IgD-negative memory B cell (primary cell): ENCODE results near the gene PLCB4. TPM values are rescaled to one million over a fixed set of nuclear protein-coding genes. Genes with fewer than 3 reads are reported as not detected.

Experiments used
- H3K27ac Mint-ChIP-seq, 3 donors: one replicate each; pipeline ENCODE4 v1.8.0; 2020 to 2022; ENCODE audit warnings: mild to moderate bottlenecking in 3 of 3, mixed read lengths in 3 of 3, moderate library complexity in 1 of 3
- H3K27me3 Mint-ChIP-seq: one replicate; pipeline ENCODE4 v1.8.0; 2021; ENCODE audit warnings: mixed read lengths
- H3K36me3 Mint-ChIP-seq: one replicate; pipeline ENCODE4 v1.8.0; 2020; ENCODE audit warnings: mild to moderate bottlenecking, mixed read lengths
- H3K4me1 Mint-ChIP-seq, 3 donors: one replicate each; pipeline ENCODE4 v1.8.0; 2020 to 2022; ENCODE audit warnings: mixed read lengths in 3 of 3, mild to moderate bottlenecking in 1 of 3
- H3K4me3 Mint-ChIP-seq, 4 donors: one replicate each; pipeline ENCODE4 v1.8.0; 2020 to 2022; ENCODE audit warnings: mild to moderate bottlenecking in 4 of 4, mixed read lengths in 4 of 4, moderate library complexity in 3 of 4
- H3K9me3 Mint-ChIP-seq, 3 donors: one replicate each; pipeline ENCODE4 v1.8.0; 2020 to 2021; ENCODE audit warnings: mixed read lengths in 3 of 3, mild to moderate bottlenecking in 1 of 3
- polyA plus RNA-seq: library from polyadenylated mRNA; unstranded; fragments of 300-500 nt; fragmentation: Illumina TruSeq; gene quantifications from one replicate; pipeline ENCODE4 v1.2.3, GENCODE V29; 2021

The PLCB4 gene
- polyA plus RNA-seq, 1 donor from 2014 or later, result not detected

DNA sequence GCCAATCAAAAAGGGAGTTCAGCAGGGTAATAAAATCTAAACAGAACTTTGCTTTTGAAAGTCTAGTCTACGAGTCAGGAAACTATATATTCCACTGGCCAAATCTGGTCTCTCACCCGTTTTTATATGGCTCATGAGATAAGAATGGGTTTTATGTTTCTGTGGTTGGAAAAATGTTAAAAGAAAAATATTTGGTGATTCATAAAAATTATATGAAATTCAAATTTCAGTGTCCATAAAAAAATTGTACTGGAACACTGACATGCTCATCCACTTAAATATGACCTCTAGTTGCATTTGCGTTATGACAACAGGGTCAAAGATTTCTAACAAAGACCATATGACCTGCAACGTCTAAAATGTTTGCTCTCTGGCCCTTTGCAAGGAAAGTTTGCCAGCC, 423.2 kb downstream of the PLCB4 start:
- H3K4me1 Mint-ChIP-seq, result no peaks in the 10 kb centered on the region
- H3K27ac Mint-ChIP-seq, result no peak overlapping the region
- H3K27me3 Mint-ChIP-seq, result peaks cover 2% of the 10 kb centered on the region
- no peaks in the 10 kb centered on the region for H3K36me3 Mint-ChIP-seq
- no peak overlapping the region for H3K4me3 Mint-ChIP-seq
- peaks cover 0 to 7% (median 0%) of the 10 kb centered on the region in 3 donors for H3K9me3 Mint-ChIP-seq

- Mint-ChIP-seq H3K4me1 (no peaks in the 10 kb centered on the region), H3K4me3 (no peak overlapping the region)
These were observed 424.9 kb downstream of the PLCB4 start for GRCh38 chr20:9493803-9494202.

GRCh38 chr20:9495701-9496100, 426.8 kb downstream of the PLCB4 start:
- Mint-ChIP-seq H3K4me1 (no peaks in the 10 kb centered on the region), H3K27me3 (no peaks in the 10 kb centered on the region), H3K36me3 (no peaks in the 10 kb centered on the region), H3K4me3 (no peak overlapping the region), H3K27ac (peak overlapping the region in 1 of 3 donors; percentile 73), H3K9me3 (peaks cover 0 to 3% (median 0%) of the 10 kb centered on the region in 3 donors)

More at GRCh38 chr20:9493803-9494202, 424.9 kb downstream of the PLCB4 start:
- Mint-ChIP-seq H3K27ac (no peak overlapping the region), H3K27me3 (peaks cover 2% of the 10 kb centered on the region), H3K36me3 (no peaks in the 10 kb centered on the region), H3K9me3 (peaks cover 0 to 7% (median 0%) of the 10 kb centered on the region in 3 donors)

DNA sequence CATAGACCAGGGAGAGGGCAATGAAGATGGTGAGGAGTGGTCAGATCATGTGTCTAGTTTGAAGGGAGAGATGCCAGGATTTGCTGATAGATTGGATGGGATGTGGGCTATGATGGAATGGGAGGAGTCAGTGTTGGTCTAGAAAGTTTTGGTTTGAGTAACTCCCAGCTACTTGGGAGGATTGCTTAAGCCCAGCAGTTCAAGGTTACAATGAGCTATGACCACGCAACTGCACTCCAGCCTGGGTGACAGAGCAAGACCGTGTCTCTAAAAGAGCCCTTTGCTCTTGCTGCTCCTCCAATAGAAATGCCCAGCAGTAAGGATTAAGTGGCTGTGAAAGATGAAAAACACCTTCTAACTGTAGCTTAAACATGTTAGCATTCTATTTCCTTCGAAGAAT, 427.3 kb downstream of the PLCB4 start:
- no peak overlapping the region for H3K27ac Mint-ChIP-seq
- no peak overlapping the region for H3K4me3 Mint-ChIP-seq
- H3K9me3 Mint-ChIP-seq, result peaks cover 0 to 3% (median 0%) of the 10 kb centered on the region in 3 donors
- no peaks in the 10 kb centered on the region for H3K4me1 Mint-ChIP-seq
- no peaks in the 10 kb centered on the region for H3K36me3 Mint-ChIP-seq
- no peaks in the 10 kb centered on the region for H3K27me3 Mint-ChIP-seq

DNA sequence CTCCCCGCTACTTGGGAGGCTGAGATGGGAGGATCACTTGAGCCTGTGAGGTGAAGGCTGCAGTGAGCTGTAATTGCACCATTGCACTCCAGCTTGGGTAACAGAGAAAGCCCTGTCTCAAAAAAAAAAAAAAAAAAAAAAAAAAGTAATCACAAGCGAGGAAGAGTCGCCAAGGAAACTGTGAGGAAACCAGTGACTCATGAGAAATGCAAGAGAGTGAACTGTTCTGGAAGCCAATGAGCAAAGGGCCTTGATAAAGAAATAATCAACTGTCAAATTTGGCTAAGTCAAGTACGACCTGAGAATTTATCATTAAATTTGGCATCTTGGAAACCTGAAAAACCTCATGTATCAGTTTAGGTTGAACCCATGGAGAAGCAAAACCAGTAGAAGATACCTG, 429.4 kb downstream of the PLCB4 start:
- H3K27ac Mint-ChIP-seq, result no peak overlapping the region
- H3K36me3 Mint-ChIP-seq, result no peaks in the 10 kb centered on the region

DNA sequence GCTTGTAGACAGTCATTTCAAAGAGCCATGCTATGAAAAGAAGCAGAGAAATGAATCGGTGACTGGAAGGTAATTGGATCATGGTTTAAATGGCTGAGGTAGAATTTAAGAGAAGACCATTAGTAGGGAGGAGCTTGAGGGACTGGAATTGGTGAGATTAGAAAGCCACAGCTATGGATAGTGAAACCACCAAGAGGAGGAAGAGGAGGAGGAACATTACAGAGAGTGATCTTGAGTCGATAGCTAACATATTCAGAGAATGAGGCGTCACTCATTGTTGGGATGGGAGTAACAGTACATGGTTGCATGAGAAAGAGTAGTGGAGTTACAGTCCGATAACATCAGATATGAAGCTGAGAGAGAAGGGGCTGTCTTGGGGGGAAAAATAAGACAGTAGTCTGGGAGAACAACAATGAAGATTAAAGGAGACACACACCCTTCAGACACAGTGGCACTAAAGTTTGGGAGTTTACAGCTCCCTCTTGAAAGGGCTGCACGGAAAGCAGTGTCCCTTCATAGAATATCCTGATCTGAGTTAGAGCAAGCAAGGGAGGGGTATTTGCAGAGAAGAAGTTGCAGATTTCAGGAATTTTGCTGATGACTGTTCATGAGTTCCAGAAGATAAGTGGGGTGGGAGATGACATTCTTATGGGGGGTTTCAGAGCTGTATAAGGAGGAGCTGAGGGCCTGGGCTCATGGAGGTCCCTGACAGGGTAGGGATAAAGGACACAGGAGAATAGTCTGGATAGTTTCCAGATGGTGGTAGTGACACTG, 430.4 kb downstream of the PLCB4 start:
- Mint-ChIP-seq H3K27ac (no peak overlapping the region), H3K36me3 (no peaks in the 10 kb centered on the region), H3K27me3 (no peaks in the 10 kb centered on the region), H3K4me1 (no peaks in the 10 kb centered on the region), H3K4me3 (no peak overlapping the region), H3K9me3 (peaks cover 0 to 3% (median 0%) of the 10 kb centered on the region in 3 donors)

More for the DNA sequence above, 429.4 kb downstream of the PLCB4 start:
- Mint-ChIP-seq H3K9me3 (peaks cover 0 to 3% (median 0%) of the 10 kb centered on the region in 3 donors), H3K27me3 (no peaks in the 10 kb centered on the region), H3K4me1 (no peaks in the 10 kb centered on the region), H3K4me3 (no peak overlapping the region)

DNA sequence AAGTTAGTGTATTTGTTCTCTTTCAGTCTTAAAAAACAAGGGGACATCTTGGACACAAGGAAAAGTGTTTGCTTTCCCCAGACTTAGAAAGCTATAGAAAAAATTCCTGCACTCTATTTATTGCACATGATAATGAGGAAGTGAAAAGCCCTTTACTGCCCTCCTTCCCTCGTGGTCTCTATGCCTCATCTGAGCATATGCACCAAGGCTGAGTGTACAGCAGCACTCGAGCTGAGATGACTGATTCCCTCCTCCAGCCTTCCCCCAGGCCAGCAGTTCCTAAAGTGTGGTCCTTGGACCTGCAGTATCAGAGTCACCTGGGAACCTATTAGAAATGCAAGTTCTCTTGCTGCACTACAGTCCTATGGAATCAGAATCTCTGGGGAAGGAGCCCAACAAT, 431.2 kb downstream of the PLCB4 start:
- H3K4me1 Mint-ChIP-seq, result no peaks in the 10 kb centered on the region

GRCh38 chr20:9501473-9501872, 432.6 kb downstream of the PLCB4 start:
- H3K4me1 Mint-ChIP-seq, result no peaks in the 10 kb centered on the region
- H3K4me3 Mint-ChIP-seq, result no peak overlapping the region
- H3K27ac Mint-ChIP-seq, result no peak overlapping the region
- H3K27me3 Mint-ChIP-seq, result peaks cover 6% of the 10 kb centered on the region
- no peaks in the 10 kb centered on the region for H3K36me3 Mint-ChIP-seq
- no peaks in the 10 kb centered on the region for H3K9me3 Mint-ChIP-seq

More for the DNA sequence above, 431.2 kb downstream of the PLCB4 start:
- Mint-ChIP-seq H3K36me3 (no peaks in the 10 kb centered on the region), H3K27me3 (no peaks in the 10 kb centered on the region), H3K27ac (no peak overlapping the region), H3K4me3 (no peak overlapping the region), H3K9me3 (peaks cover 0 to 3% (median 0%) of the 10 kb centered on the region in 3 donors)

- H3K4me3 Mint-ChIP-seq, result no peak overlapping the region
- peaks cover 17% of the 10 kb centered on the region for H3K27me3 Mint-ChIP-seq
- H3K27ac Mint-ChIP-seq, result peak overlapping the region in 1 of 3 donors; percentile 23
- H3K4me1 Mint-ChIP-seq, result no peaks in the 10 kb centered on the region
- H3K36me3 Mint-ChIP-seq, result no peaks in the 10 kb centered on the region
- H3K9me3 Mint-ChIP-seq, result no peaks in the 10 kb centered on the region
These were observed 434.8 kb downstream of the PLCB4 start for GRCh38 chr20:9503526-9504245.

GRCh38 chr20:9506280-9506821, 437.5 kb downstream of the PLCB4 start:
- peaks cover 31% of the 10 kb centered on the region for H3K27me3 Mint-ChIP-seq
- H3K27ac Mint-ChIP-seq, result no peak overlapping the region
- H3K36me3 Mint-ChIP-seq, result no peaks in the 10 kb centered on the region
- H3K9me3 Mint-ChIP-seq, result peaks cover 0 to 2% (median 0%) of the 10 kb centered on the region in 3 donors
- H3K4me3 Mint-ChIP-seq, result no peak overlapping the region
- peaks cover 0 to 3% (median 2%) of the 10 kb centered on the region in 3 donors for H3K4me1 Mint-ChIP-seq

GRCh38 chr20:9506964-9507369, 438.1 kb downstream of the PLCB4 start:
- H3K4me3 Mint-ChIP-seq, result peak overlapping the region in 1 of 4 donors; percentile 58
- peaks cover 0 to 3% (median 2%) of the 10 kb centered on the region in 3 donors for H3K4me1 Mint-ChIP-seq
- no peaks in the 10 kb centered on the region for H3K36me3 Mint-ChIP-seq
- peaks cover 34% of the 10 kb centered on the region for H3K27me3 Mint-ChIP-seq
- peaks cover 0 to 2% (median 0%) of the 10 kb centered on the region in 3 donors for H3K9me3 Mint-ChIP-seq
- H3K27ac Mint-ChIP-seq, result no peak overlapping the region

GRCh38 chr20:9507544-9508239, 438.8 kb downstream of the PLCB4 start:
- Mint-ChIP-seq H3K27me3 (peaks cover 37% of the 10 kb centered on the region), H3K4me1 (peaks cover 0 to 3% (median 2%) of the 10 kb centered on the region in 3 donors), H3K27ac (no peak overlapping the region), H3K9me3 (peaks cover 0 to 2% (median 0%) of the 10 kb centered on the region in 3 donors), H3K36me3 (no peaks in the 10 kb centered on the region), H3K4me3 (no peak overlapping the region)

GRCh38 chr20:9508240-9508661, 439.4 kb downstream of the PLCB4 start:
- Mint-ChIP-seq H3K4me3 (peak overlapping the region in 2 of 4 donors; percentile 13 to 65), H3K9me3 (peaks cover 0 to 2% (median 0%) of the 10 kb centered on the region in 3 donors), H3K4me1 (peaks cover 0 to 3% (median 2%) of the 10 kb centered on the region in 3 donors), H3K27ac (no peak overlapping the region), H3K36me3 (no peaks in the 10 kb centered on the region), H3K27me3 (peaks cover 39% of the 10 kb centered on the region)

GRCh38 chr20:9508696-9509178, 439.9 kb downstream of the PLCB4 start:
- Mint-ChIP-seq H3K9me3 (peaks cover 0 to 2% (median 0%) of the 10 kb centered on the region in 3 donors), H3K27ac (no peak overlapping the region), H3K4me3 (peak overlapping the region in 1 of 4 donors; percentile 13), H3K36me3 (no peaks in the 10 kb centered on the region), H3K4me1 (peaks cover 0 to 3% (median 2%) of the 10 kb centered on the region in 3 donors), H3K27me3 (peaks cover 39% of the 10 kb centered on the region)
